ENCODE results near the gene RNLS.
A peak's percentile ranks its signal among the peaks of the same experiment; 100 is the strongest.
"Not testable (repeated sequence)": the region's sequence is repeated elsewhere in the genome, so short reads cannot be mapped to it uniquely, and the experiment has no call there.

RNLS gene

DNA sequence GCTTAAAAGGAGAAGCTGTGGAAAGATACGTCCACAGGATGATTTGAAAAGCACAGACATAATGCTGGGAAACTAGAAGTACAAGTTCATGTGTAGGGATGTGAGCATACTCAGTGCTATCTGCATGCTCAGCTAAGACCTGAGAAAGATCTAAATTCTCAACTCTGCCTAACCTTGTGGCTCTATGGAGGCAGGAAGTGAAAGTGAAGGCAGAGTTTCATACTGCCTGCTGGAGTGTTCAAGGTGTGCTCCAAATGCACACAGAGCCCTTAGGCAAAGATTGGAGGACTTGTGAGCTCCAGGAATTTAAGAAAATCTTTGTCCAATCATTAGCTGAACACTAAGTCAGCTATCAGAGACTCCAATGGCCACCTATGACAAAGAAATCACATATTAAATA, 190.9 kb downstream of the RNLS start:
- DNase-seq (ENCODE audit: low read depth in 1 of 2, low spot score in 1 of 2) = no peak

DNA sequence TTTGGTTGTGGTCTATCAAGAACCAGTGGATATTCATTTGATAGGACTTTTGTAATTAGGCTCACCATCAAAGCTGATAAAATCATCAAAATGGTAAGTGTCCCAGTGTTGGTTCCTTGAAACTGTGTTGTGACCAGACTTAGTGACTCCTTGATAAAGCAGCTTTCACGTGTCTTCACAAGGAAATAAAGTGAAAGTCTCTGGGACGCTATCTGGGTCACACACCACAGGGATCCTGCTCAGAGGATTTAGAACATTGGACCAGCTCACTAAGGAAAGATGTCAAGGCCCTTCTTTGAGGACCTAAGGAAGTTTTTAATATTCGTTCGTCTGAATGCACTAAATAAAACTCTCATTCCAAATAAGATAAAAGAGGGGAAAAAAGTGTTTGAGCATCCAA, 193.1 kb downstream of the RNLS start:
- no peak for DNase-seq (ENCODE audit: low read depth in 1 of 2, low spot score in 1 of 2)

DNA sequence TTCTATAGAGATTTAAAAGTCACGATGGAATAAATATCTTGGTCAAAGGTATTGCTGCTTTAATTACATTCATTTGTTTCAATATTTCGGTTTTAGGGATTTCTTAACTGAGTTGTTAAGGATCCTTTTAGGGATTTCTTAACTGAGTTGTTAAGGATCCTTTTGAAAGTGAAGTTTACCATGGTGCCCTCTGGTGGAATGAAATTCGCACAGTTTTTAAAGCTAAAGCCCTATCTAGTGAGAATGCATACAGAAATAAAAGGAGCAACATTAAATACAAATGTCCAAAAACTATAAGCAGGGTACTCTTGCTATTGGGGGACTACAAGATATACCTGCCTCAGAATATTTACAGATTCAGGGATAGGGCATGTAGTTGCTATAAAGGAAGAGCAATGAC, 193.7 kb downstream of the RNLS start:
- DNase-seq (ENCODE audit: low read depth in 1 of 2, low spot score in 1 of 2) = no peak

DNA sequence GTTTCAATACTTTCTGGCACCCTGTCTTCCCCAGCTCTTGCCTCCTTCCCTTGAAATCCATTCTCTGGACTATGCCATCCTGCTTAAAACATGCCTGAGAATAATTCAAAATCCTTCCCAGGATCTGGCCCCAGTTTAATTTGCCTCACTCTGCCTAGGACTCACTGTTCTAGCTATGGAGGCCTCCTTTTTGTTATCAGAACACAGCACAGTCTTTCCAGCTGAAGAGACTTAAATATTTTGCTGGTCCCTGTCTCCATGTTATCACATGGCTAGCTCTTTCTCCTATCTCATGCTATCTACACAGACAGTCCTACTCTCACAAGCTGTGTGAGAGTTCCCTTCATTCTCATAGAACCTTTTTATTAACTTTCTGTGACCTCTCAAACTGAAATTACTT, 194.8 kb downstream of the RNLS start:
- no peak for DNase-seq (ENCODE audit: low read depth in 1 of 2, low spot score in 1 of 2)

DNA sequence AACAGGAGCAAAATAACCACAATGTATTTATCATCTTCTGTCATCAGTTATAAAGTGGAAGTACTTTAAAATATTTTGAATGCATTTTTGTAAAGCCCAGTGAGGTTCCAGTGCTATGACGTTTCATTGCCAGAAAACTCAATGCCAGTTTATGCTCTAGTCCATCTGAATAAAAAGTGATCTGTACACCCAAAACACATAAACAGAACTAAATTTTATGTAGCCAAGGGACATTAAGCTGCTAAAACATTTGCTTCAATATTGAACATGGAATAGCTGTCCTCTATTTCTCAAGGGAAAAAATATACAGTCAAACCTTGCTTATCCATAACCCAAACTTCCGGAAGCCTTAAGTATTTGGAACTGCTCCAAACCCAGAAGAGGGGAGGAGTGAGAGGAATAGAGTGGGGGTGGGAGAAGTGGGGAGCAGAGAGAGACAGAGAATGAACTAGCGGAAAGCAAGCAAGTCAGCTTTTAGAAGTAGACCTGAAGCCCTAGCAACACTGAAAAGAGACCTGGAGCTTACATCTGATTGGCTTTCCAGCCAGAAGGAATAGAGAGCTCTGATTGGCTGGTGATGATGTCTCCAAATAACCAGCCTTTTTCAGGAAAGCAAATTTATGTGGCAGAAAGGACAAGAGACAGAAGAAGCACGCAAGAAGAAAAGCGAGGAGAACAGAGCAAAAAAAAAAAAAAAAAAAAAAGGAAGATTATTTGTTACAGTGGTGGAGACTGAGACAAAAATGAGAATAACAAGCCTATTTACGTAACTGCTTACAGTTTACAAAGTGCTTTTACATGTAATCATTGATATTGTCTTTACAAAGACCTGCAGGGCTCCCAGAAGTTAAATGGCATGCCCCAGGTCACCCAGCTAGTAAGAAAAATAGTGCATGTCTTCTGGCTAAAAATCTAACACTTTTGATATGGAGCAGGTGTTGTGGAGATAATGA, 196.0 kb downstream of the RNLS start:
- no peak for DNase-seq (ENCODE audit: low read depth in 1 of 2, low spot score in 1 of 2)

DNA sequence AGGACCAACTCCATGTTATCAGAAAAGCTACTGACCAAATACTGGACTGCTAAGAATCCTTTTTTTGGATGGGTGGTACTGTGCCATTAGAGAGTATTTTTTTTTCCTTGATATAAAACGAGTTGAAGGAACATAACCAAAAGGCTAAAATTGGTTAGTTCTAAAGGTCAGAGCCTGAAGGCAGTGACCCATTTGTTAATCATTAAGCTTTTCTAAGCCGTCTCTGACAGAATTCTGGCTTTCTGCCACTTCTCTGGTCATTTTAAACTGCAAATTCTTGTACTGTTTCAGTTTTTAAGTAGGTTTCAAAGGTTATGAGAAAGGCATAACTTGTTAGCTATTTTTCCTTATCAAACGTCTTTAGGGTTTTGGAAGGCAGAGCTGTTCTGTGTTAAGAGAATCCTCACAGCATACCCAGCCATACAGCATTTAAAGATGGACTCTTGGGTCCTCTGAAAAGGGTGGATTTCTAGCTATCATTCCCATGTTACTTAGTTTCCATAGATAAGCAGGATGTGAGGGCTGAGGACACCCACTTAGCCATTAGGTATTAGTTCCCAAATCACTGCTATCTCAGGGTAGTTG, 196.8 kb downstream of the RNLS start:
- DNase-seq (ENCODE audit: low read depth in 1 of 2, low spot score in 1 of 2) = no peak

DNA sequence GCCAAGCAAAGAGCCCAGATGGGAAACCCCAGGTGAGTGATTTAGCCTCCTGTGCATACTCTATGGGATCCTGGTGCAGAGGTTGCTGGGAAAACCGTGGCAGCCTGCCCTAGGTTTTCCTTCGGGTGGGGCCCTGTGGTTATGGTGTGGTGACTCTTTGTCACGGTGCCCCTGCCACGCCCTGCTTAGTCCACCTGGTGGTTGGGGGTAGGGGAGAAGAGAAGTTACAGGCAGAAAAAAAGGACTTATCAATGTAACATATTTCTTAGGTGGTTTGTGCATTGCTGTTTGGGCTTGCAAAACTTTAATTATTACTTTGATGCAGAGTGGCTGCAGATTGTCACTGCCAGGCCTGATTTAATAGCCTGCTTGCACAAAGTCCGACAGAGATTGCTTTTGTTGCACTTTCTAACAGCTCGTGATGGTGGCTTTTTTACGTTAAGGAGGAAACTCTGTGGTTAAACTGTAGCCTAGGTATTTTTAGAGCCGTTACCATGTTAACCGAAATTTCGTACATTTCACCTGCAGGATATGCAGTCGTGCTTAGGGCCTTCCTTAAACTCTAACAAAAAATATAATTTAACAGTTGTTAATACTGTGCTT, 197.4 kb downstream of the RNLS start:
- DNase-seq (ENCODE audit: low read depth in 1 of 2, low spot score in 1 of 2) = peak; percentile 8 to 13

DNA sequence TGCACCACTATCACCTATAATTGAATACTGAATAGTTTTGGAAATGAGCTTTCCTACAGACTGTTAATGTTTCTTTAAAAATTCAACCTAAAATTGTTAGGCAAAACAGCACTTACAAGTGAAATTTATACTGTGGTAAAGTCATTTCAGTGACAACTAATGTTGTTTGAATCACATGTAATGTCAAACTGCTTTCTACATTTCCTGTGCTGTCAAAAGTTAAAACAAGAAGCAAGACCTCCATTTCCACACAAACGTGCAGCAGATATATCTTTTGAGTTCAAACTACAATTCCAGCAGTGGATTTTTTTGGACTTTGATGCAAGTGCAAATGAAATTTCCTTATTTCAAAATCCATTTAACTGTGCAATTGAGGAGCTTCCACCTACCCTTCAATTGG, 199.8 kb downstream of the RNLS start:
- DNase-seq (ENCODE audit: low read depth in 1 of 2, low spot score in 1 of 2) = no peak

DNA sequence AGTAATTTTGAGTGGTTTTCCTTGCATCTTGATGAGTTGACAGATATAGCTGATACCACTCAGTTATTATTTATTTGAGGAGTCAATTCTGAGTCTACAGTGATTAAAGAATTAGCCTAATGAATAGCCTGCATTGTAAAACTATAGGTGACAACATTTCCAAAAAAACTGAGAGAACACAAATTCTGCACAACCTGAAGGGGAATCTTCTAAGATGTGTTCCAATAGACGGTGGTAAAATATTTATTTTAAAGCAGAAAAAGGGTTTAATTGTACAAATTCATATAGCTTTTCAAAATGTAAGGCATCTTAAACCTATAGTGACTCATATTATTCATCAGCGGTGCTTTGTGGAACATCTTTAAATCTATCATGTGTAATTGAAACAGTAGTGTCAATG, 200.4 kb downstream of the RNLS start:
- DNase-seq (ENCODE audit: low read depth in 1 of 2, low spot score in 1 of 2) = no peak

DNA sequence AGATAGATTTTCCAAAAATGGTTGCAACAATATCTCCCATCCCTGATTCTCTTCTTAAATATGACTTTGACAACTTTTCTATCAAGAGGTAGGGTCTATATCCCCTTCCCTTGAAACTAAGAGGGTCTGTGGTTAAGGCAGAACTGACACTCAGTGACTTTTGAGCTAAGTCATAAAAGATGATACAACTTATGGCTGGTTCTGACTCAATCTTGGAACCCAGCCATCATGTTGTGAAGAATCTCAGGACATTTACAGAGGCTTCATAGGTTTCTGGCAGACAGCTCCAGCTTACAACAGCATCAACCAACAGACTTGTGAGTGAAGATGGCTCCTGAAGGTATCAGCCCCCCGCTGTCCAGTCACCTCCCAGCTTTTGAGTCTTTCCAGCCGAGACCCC, 203.5 kb downstream of the RNLS start:
- DNase-seq (ENCODE audit: low read depth in 1 of 2, low spot score in 1 of 2) = no peak

DNA sequence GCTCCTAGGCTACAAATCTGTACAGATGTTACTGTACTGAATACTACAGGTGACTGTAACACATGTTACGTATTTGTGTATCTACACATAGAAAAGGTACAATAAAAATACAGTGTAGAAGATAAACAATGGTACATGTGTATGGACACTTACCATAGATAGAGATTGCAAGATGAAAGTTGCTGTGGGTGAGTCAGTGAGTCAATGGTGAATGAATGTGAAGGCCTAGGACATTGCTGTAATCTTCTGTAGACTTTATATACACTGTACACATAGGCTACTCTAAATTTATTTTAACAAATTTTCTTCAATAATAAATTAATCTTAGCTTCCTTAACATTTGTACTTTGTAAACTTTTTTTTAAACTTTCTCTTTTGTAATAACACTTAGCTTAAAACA, 205.6 kb downstream of the RNLS start:
- no peak for DNase-seq (ENCODE audit: low read depth in 1 of 2, low spot score in 1 of 2)

DNA sequence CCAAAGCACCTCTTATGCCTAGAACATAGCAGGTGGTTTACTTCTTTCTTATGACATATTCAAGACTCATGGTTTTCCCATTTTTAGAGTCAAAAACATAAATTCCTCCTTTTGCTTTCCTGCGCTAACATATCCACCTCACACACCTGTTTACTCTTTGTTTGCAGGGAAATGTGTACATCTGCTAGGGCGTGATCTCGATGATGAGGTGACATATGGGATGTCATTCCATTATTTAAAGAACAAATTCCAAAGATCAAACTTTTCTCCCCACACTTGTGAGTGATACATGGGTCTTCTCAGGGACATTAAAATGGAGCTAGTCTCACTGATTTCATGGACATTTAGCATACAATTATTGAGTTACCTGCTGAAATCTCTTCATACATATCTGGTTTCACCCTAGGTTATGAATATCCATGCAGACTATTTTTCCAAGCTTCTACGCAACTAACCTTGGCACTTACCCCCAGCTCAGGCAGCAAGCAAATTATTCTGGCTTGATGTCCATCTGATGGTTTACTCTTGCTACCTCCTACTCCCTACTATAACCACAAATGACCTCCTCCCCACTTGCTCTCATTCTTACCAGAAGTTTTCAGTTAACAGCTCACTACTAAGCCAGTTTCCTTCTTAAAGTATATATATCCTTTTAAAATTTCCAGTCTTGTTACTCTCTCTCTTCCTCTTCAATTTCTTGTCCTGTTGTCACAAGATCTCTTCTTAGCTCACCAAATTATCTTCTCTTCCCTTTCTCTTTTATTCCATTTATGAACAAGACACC, 208.5 kb downstream of the RNLS start:
- DNase-seq (ENCODE audit: low read depth in 1 of 2, low spot score in 1 of 2) = no peak

DNA sequence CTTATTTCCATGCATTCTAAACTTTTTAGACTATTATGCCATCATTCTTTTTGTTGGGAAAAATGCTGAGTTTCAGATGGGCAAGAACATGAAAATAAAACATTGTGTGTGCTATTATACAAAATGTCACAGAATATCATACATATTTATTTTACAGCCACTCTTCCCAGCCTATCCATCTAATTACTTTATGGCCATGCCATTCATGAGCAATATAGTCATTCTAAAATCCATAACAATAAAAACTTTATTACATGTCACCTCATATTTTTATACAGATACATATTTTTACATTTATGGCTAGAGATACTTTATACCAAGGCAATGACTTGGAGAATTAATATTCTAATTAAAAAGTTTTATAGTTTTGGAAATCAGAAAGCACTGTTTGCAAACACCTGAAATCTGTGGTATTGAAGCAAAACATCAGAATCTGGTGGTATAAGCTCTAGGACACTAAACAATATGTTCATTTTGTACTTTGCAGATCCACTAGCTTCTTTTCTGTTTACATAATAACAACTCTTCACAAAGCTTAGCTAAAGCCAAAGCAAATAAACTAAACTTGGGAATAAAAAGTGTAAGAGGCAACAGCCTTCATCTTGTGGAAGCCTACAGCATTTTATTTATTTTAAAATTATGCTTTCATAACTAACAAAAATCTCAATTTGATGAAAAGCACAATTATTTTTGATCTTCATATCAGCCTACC, 210.1 kb downstream of the RNLS start:
- no peak for DNase-seq (ENCODE audit: low read depth in 1 of 2, low spot score in 1 of 2)

DNA sequence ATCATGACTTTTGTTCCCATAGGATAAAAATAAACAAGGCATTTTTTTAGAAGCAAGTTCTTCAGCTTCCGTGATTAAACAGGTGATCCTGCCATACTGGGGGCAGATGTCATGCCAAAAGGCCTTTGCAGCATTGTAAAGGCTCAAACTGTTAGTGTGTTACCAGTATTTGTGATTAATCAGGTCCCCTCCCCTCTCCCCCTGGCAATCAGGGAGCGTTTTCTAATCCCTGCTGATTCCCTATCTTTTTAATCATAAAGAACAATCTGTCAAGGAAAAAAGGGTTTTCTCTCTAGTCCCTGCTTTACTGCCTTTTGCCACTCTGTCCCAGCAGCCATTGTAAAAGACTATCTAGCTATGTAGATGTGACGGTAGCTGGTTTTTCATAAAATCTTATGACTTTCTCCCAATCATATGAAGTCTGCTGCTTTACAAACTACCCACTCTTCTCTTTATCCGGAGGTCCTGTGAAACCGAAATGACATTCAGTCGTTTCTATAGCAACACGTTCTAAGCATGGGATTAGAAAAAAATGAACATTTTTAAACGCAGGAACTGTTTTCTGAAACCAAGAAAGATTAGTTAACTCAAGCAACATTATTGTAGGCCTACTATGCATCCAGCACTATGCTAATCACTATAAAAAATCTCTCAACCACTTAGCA, 210.9 kb downstream of the RNLS start:
- no peak for DNase-seq (ENCODE audit: low read depth in 1 of 2, low spot score in 1 of 2)

DNA sequence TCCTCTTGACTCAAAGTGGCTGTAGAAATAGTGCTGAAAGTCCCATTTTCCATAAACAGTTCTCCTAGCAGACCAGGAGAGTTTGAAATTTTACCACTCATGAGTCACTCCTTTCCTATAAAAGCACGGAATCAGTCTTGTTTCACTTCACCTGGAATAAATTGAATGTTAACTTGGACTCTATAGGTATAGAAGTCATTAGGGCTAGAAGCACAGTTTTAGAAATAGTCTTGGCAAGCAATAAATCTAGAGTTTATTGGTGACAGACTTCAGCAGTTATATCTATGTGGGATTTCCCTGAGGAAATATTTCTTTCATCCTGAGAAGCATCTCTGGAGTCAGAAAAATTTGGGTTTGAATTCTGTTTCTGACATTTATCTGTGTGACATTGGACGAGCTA, 212.4 kb downstream of the RNLS start:
- DNase-seq (ENCODE audit: low read depth in 1 of 2, low spot score in 1 of 2) = no peak

DNA sequence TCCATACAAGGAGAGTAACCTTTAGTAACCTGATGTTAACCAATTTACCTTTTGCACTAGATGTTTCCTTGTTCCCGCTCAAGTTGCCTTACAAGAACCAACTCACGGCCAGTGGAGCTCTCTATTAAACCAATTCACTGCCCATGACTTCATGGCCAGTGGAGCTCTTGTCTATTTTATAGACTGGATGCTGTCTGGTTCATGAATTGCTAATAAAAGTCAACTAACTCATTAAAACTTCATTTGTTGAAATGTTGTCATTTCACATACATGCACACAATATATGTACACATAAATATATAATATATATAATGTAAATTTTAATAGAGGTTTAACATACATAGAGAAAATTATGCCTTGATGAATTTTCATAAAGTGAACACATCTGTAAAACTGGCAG, 216.3 kb downstream of the RNLS start:
- DNase-seq (ENCODE audit: low read depth in 1 of 2, low spot score in 1 of 2) = no peak

DNA sequence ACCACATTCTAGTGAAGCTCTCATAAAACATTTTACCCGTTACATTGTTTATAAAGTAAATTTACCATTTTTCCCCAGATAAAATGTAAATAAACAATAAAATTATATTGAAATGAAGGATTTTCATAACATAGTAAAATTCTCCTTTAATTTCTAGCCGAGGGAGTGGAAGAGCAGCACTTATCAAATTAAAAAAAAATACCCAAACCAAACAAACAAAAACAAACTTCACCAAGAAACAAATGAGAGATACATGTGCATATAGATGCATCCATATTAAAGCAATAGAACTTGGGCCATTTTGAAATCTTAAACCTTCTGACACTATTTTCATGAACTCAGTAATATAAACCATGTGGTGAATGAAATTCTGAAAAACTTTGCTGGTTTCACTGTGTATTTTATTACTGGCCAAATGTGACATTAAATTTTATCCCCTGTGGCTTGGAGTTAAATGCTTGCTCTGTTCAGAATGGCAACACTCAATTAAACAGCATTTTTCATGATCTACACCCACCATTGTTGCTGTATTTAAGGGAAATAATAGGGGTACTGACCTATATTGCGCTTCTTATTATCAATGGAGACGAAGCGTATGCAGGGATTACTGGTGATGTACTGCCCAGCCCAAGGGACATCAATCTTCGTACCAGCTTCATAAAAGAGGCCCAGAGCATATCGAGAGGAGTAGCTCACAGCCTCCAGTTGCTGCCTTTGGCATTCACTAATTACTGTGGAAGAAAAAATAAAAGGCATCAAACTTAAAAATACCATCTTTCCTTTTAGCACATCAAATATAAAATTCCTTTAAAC, 220.9 kb downstream of the RNLS start:
- no peak for DNase-seq (ENCODE audit: low read depth in 1 of 2, low spot score in 1 of 2)

DNA sequence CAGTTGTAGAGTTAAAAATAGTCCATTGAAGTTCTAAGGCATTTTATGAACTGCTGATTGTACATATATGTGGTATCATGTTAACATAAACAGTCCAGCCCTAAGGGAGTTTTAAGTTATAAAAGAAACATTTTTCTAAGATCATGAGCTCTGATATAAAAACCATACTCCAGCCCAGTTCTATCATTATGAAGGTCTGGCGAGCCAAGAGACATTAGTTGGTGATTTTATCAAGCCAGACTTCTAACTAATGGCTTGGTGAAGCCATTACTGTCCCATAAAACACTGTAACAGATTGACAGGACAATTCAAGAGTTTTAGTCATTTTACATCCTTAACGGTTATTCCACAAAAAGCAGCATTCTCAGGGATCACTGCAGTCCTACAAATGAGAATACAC, 221.6 kb downstream of the RNLS start:
- DNase-seq (ENCODE audit: low read depth in 1 of 2, low spot score in 1 of 2) = no peak

DNA sequence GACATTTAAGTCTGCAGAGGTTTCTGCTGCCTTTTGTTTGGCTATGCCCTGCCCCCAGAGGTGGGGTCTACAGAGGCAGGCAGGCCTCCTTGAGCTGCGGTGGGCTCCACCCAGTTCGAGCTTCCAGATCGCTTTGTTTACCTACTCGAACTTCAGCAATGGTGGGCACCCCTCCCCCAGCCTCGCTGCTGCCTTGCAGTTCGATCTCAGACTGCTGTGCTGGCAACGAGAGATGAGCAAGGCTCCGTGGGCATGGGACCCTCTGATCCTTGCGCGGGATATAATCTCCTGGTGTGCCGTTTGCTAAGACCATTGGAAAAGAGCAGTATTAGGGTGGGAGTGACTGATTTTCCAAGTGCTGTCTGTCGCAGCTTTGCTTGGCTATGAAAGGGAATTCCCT, 227.4 kb downstream of the RNLS start:
- DNase-seq (ENCODE audit: low read depth in 1 of 2, low spot score in 1 of 2) = not testable (repeated sequence)
